IMR-90 (cell line): ENCODE data around the gene ADAMTS20.
"Not testable (repeated sequence)": the region's sequence is repeated elsewhere in the genome, so short reads cannot be mapped to it uniquely, and the experiment has no call there.

Experiments used
- BHLHE40 ChIP-seq: fragments of 150-350 bp; IDR thresholded peaks from 2 replicates; pipeline ENCODE4 v1.6.1; 2016; ENCODE audit warnings: mild to moderate bottlenecking, low read depth, low read length
- CHD1 ChIP-seq: IDR thresholded peaks from 2 replicates; pipeline ENCODE4 v1.6.1; 2012; ENCODE audit warnings: low read depth, low read length, improper control_type of control experiment
- CTCF ChIP-seq: conservative IDR thresholded peaks from 2 replicates; pipeline ENCODE4 v1.5.1; 2012; ENCODE audit warnings: mild to moderate bottlenecking, low read depth, low read length, improper control_type of control experiment
- ELK1 ChIP-seq: fragments of 150-350 bp; IDR thresholded peaks from 2 replicates; pipeline ENCODE4 v1.6.1; 2016; ENCODE audit warnings: low read depth, mild to moderate bottlenecking, low read length, moderate library complexity, borderline replicate concordance
- FOS ChIP-seq: fragments of 150-350 bp; IDR thresholded peaks from 2 replicates; pipeline ENCODE4 v1.6.1; 2016; ENCODE audit warnings: low read depth, low read length
- MAFK ChIP-seq: IDR thresholded peaks from 2 replicates; pipeline ENCODE4 v1.6.1; 2012; ENCODE audit warnings: low read depth, low read length, improper control_type of control experiment
- MXI1 ChIP-seq: IDR thresholded peaks from 2 replicates; pipeline ENCODE4 v1.6.1; 2012; ENCODE audit warnings: low read depth, mild to moderate bottlenecking, low read length, moderate library complexity, borderline replicate concordance
- NFE2L2 ChIP-seq: fragments of 150-350 bp; IDR thresholded peaks from 2 replicates; pipeline ENCODE4 v1.6.1; 2016; ENCODE audit warnings: low read depth, mild to moderate bottlenecking, low read length
- POLR2A ChIP-seq: IDR thresholded peaks from 2 replicates; pipeline ENCODE4 v1.6.1; 2012; ENCODE audit warnings: mild to moderate bottlenecking, low read depth, low read length
- RAD21 ChIP-seq: IDR thresholded peaks from 2 replicates; pipeline ENCODE4 v1.6.1; 2012; ENCODE audit warnings: low read length, improper control_type of control experiment
- RCOR1 ChIP-seq: IDR thresholded peaks from 2 replicates; pipeline ENCODE4 v1.6.1; 2012; ENCODE audit warnings: mild to moderate bottlenecking, low read length, improper control_type of control experiment; ENCODE audit not compliant: insufficient replicate concordance
- RFX5 ChIP-seq: IDR thresholded peaks from 2 replicates; pipeline ENCODE4 v1.8.0; 2012; ENCODE audit warnings: low read depth, mild to moderate bottlenecking, low read length, moderate library complexity
- SMC3 ChIP-seq: fragments of 150-350 bp; IDR thresholded peaks from 2 replicates; pipeline ENCODE4 v1.6.1; 2016; ENCODE audit warnings: low read depth, mild to moderate bottlenecking, antibody characterized with exemption, low read length, moderate library complexity
- TF ChIP-seq, protein P1 (sequence below): fragments of 150-350 bp; IDR thresholded peaks from 2 replicates; pipeline ENCODE4 v1.6.1; 2017; ENCODE audit warnings: mild to moderate bottlenecking, antibody characterized with exemption, low read length, low read depth

GRCh38 chr12:43537675-43538074 lies 14.3 kb downstream of the ADAMTS20 start:
- not testable (repeated sequence) for TF ChIP-seq MXI1, CTCF, POLR2A, CHD1, MAFK, RCOR1, BHLHE40, FOS, ELK1, NFE2L2, SMC3, RAD21, RFX5
- TF ChIP-seq, protein P1, sequence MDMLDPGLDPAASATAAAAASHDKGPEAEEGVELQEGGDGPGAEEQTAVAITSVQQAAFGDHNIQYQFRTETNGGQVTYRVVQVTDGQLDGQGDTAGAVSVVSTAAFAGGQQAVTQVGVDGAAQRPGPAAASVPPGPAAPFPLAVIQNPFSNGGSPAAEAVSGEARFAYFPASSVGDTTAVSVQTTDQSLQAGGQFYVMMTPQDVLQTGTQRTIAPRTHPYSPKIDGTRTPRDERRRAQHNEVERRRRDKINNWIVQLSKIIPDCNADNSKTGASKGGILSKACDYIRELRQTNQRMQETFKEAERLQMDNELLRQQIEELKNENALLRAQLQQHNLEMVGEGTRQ, result not testable (repeated sequence)
